WERI-Rb-1 (cell line): ENCODE data around the gene GARNL3.

Experiments used
- DNase-seq: peaks from one replicate; pipeline ENCODE4 v3.0.0-alpha.2; 2020
- H3K27ac ChIP-seq: fragments of 250-450 bp; sonication (Bioruptor Pico); 2 replicates; pipeline ENCODE4 v1.5.1; 2020; ENCODE audit warnings: mild to moderate bottlenecking, moderate library complexity
- H3K27me3 ChIP-seq: fragments of 250-450 bp; sonication (Bioruptor Pico); 2 replicates; pipeline ENCODE4 v1.5.1; 2021; ENCODE audit warnings: mild to moderate bottlenecking, low read depth, moderate library complexity; ENCODE audit not compliant: insufficient read depth, severe bottlenecking
- H3K36me3 ChIP-seq: fragments of 250-450 bp; sonication (Bioruptor Pico); 2 replicates; pipeline ENCODE4 v1.5.1; 2020; ENCODE audit warnings: mild to moderate bottlenecking, moderate library complexity
- H3K4me3 ChIP-seq: 2 replicates; pipeline ENCODE4 v1.5.1; 2011; ENCODE audit warnings: low read depth, mild to moderate bottlenecking, control low read depth, low read length
- H3K9me3 ChIP-seq: fragments of 250-450 bp; sonication (Bioruptor Pico); 2 replicates; pipeline ENCODE4 v1.5.1; 2021; ENCODE audit warnings: mild to moderate bottlenecking, moderate library complexity; ENCODE audit not compliant: severe bottlenecking
- CTCF ChIP-seq: IDR thresholded peaks from 2 replicates; pipeline ENCODE4 v1.5.1; 2011; ENCODE audit warnings: low read depth, mild to moderate bottlenecking, control low read depth, inconsistent platforms, low read length

Gene GARNL3

GRCh38 chr9:127380479-127380878 lies 115.9 kb downstream of the GARNL3 start:
- Histone ChIP-seq H3K9me3 (peaks cover 4% of the 10 kb centered on the region), H3K27ac (no peak overlapping the region), H3K36me3 (no peaks in the 10 kb centered on the region), H3K27me3 (no peaks in the 10 kb centered on the region), H3K4me3 (no peak overlapping the region)
- no peak for TF ChIP-seq CTCF
- no peak for DNase-seq

GRCh38 chr9:127382541-127382940 lies 118.0 kb downstream of the GARNL3 start:
- TF ChIP-seq CTCF, result no peak

GRCh38 chr9:127384016-127384730 lies 119.6 kb downstream of the GARNL3 start:
- Histone ChIP-seq H3K27me3 (no peaks in the 10 kb centered on the region), H3K4me3 (no peak overlapping the region), H3K36me3 (no peaks in the 10 kb centered on the region; the same call in 1 of the 2 replicates), H3K27ac (no peak overlapping the region), H3K9me3 (no peaks in the 10 kb centered on the region)
- TF ChIP-seq CTCF, result no peak
- peak; percentile 5 for DNase-seq

More at GRCh38 chr9:127382541-127382940, 118.0 kb downstream of the GARNL3 start:
- Histone ChIP-seq H3K36me3 (no peaks in the 10 kb centered on the region; the same call in 1 of the 2 replicates), H3K27me3 (no peaks in the 10 kb centered on the region), H3K9me3 (peaks cover 4% of the 10 kb centered on the region), H3K4me3 (no peak overlapping the region), H3K27ac (no peak overlapping the region)
- no peak for DNase-seq

GRCh38 chr9:127384901-127385300 lies 120.3 kb downstream of the GARNL3 start:
- peak; percentile 47 for TF ChIP-seq CTCF
- H3K36me3 ChIP-seq, result no peaks in the 10 kb centered on the region; the same call in 1 of the 2 replicates
- no peaks in the 10 kb centered on the region for H3K9me3 ChIP-seq
- H3K27ac ChIP-seq, result no peak overlapping the region
- DNase-seq, result peak; percentile 35
- H3K4me3 ChIP-seq, result no peak overlapping the region
- H3K27me3 ChIP-seq, result no peaks in the 10 kb centered on the region

- peaks cover 9% of the 10 kb centered on the region; the same call in 1 of the 2 replicates for H3K36me3 ChIP-seq
- DNase-seq, result no peak
- H3K27me3 ChIP-seq, result no peaks in the 10 kb centered on the region
- TF ChIP-seq CTCF, result no peak
- no peaks in the 10 kb centered on the region for H3K9me3 ChIP-seq
- H3K27ac ChIP-seq, result no peak overlapping the region
- H3K4me3 ChIP-seq, result no peak overlapping the region
Measured at GRCh38 chr9:127386249-127386648, 121.7 kb downstream of the GARNL3 start.

- H3K4me3 ChIP-seq, result no peak overlapping the region
- no peak for TF ChIP-seq CTCF
- H3K27ac ChIP-seq, result no peak overlapping the region
- H3K36me3 ChIP-seq, result peaks cover 13% of the 10 kb centered on the region
- no peaks in the 10 kb centered on the region for H3K27me3 ChIP-seq
- no peak for DNase-seq
- no peaks in the 10 kb centered on the region for H3K9me3 ChIP-seq
Measured at GRCh38 chr9:127386981-127387380, 122.4 kb downstream of the GARNL3 start.
